ENCODE measurements around the gene ZNF614.

GRCh38 chr19:52065399-52065798 lies 37.2 kb upstream of the ZNF614 start:
- TF ChIP-seq, protein P1, sequence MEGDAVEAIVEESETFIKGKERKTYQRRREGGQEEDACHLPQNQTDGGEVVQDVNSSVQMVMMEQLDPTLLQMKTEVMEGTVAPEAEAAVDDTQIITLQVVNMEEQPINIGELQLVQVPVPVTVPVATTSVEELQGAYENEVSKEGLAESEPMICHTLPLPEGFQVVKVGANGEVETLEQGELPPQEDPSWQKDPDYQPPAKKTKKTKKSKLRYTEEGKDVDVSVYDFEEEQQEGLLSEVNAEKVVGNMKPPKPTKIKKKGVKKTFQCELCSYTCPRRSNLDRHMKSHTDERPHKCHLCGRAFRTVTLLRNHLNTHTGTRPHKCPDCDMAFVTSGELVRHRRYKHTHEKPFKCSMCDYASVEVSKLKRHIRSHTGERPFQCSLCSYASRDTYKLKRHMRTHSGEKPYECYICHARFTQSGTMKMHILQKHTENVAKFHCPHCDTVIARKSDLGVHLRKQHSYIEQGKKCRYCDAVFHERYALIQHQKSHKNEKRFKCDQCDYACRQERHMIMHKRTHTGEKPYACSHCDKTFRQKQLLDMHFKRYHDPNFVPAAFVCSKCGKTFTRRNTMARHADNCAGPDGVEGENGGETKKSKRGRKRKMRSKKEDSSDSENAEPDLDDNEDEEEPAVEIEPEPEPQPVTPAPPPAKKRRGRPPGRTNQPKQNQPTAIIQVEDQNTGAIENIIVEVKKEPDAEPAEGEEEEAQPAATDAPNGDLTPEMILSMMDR (IDR thresholded peaks at IDR 0.05), result no peak
- TF ChIP-seq E2F6 (IDR thresholded peaks at IDR 0.05; ENCODE audit: borderline replicate concordance, low read depth), result no peak
- TF ChIP-seq, protein P2, sequence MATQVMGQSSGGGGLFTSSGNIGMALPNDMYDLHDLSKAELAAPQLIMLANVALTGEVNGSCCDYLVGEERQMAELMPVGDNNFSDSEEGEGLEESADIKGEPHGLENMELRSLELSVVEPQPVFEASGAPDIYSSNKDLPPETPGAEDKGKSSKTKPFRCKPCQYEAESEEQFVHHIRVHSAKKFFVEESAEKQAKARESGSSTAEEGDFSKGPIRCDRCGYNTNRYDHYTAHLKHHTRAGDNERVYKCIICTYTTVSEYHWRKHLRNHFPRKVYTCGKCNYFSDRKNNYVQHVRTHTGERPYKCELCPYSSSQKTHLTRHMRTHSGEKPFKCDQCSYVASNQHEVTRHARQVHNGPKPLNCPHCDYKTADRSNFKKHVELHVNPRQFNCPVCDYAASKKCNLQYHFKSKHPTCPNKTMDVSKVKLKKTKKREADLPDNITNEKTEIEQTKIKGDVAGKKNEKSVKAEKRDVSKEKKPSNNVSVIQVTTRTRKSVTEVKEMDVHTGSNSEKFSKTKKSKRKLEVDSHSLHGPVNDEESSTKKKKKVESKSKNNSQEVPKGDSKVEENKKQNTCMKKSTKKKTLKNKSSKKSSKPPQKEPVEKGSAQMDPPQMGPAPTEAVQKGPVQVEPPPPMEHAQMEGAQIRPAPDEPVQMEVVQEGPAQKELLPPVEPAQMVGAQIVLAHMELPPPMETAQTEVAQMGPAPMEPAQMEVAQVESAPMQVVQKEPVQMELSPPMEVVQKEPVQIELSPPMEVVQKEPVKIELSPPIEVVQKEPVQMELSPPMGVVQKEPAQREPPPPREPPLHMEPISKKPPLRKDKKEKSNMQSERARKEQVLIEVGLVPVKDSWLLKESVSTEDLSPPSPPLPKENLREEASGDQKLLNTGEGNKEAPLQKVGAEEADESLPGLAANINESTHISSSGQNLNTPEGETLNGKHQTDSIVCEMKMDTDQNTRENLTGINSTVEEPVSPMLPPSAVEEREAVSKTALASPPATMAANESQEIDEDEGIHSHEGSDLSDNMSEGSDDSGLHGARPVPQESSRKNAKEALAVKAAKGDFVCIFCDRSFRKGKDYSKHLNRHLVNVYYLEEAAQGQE (IDR thresholded peaks at IDR 0.05), result no peak
- TF ChIP-seq FOXS1 (CRISPR knock-in tag; IDR thresholded peaks at IDR 0.05), result no peak
